DMS 273 (cell line): ENCODE measurements around the gene MRM2.

Experiments
- DNase-seq: peaks from one replicate; lab custom pipeline; 2025; ENCODE audit not compliant: unreplicated experiment; lab: John Stamatoyannopoulos, UW

Gene MRM2

GRCh38 chr7:2224934-2225333, 17.1 kb downstream of the MRM2 start:
- no peak for DNase-seq

GRCh38 chr7:2224491-2224928, 17.5 kb downstream of the MRM2 start:
- no peak for DNase-seq

- no peak for DNase-seq
Measured at GRCh38 chr7:2223321-2223720, 18.7 kb downstream of the MRM2 start.

GRCh38 chr7:2222516-2222915, 19.5 kb downstream of the MRM2 start:
- no peak for DNase-seq

GRCh38 chr7:2220954-2221353, 21.1 kb downstream of the MRM2 start:
- no peak for DNase-seq

- DNase-seq: no peak
Measured at GRCh38 chr7:2220506-2220905, 21.5 kb downstream of the MRM2 start.

GRCh38 chr7:2220030-2220429, 22.0 kb downstream of the MRM2 start:
- DNase-seq: no peak

GRCh38 chr7:2219606-2220005, 22.4 kb downstream of the MRM2 start:
- DNase-seq: no peak

- no peak for DNase-seq
Measured at GRCh38 chr7:2219136-2219535, 22.9 kb downstream of the MRM2 start.

- DNase-seq: no peak
Measured at GRCh38 chr7:2218444-2218785, 23.6 kb downstream of the MRM2 start.

GRCh38 chr7:2217716-2218443, 24.1 kb downstream of the MRM2 start:
- DNase-seq: no peak

- DNase-seq: no peak
Measured at GRCh38 chr7:2217206-2217605, 24.8 kb downstream of the MRM2 start.

- DNase-seq: no peak
Measured at GRCh38 chr7:2215851-2216250, 26.2 kb downstream of the MRM2 start.

GRCh38 chr7:2214636-2215035, 27.4 kb downstream of the MRM2 start:
- DNase-seq: no peak

GRCh38 chr7:2213551-2214215, 28.3 kb downstream of the MRM2 start:
- no peak for DNase-seq

- no peak for DNase-seq
Measured at GRCh38 chr7:2212906-2213305, 29.1 kb downstream of the MRM2 start.

- DNase-seq: no peak
Measured at GRCh38 chr7:2211926-2212325, 30.1 kb downstream of the MRM2 start.

- DNase-seq: no peak
Measured at GRCh38 chr7:2211259-2211880, 30.6 kb downstream of the MRM2 start.

- no peak for DNase-seq
Measured at GRCh38 chr7:2210551-2211258, 31.3 kb downstream of the MRM2 start.

GRCh38 chr7:2209961-2210323, 32.1 kb downstream of the MRM2 start:
- no peak for DNase-seq

- DNase-seq: peak; percentile 79
Measured at GRCh38 chr7:2209146-2209960, 32.7 kb downstream of the MRM2 start.
